DMS 273 (cell line): ENCODE measurements around the gene GPRIN2.
"Not testable (repeated sequence)": the region's sequence is repeated elsewhere in the genome, so short reads cannot be mapped to it uniquely, and the experiment has no call there.

Experiments
- DNase-seq: peaks from one replicate; lab custom pipeline; 2025; ENCODE audit not compliant: unreplicated experiment; lab: John Stamatoyannopoulos, UW

Gene GPRIN2

DNA sequence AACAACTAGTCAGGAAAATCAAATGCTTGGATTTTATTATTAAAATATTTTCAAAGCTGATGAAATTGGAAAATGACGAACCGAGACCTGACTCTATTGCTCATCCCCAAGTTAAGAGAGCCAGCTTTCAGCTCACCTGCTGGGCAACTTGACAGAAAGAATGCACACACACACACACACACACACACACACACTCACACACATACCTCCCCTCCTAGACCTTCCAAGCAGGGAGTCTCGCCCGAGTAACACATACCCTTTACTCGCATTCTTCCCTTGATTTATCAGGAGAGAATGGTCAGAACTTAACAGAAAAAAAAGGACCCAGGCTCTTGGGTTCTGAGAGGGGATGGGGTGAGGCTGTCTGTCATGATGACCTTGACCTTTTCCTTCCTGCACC is 19.1 kb downstream of the GPRIN2 start:
- DNase-seq, result no peak

DNA sequence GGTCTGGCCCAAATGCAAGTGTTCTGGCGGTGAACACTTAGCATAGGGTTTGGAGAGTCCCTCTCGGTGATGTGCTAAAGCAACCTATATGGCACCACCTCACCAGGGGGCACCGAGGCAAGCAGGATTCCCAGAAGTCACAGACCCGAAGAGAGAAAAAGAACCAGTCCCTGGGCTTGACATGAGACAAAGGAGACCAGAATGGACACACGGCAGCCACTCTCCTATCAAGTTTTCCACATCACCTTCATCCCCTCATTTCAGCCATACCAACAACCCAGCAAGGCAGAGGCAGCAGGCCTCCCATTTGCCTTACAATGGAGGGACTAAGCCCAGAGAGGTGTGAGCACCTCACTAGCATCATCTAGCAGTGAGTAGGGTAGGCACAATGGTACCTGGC is 19.7 kb downstream of the GPRIN2 start:
- no peak for DNase-seq

DNA sequence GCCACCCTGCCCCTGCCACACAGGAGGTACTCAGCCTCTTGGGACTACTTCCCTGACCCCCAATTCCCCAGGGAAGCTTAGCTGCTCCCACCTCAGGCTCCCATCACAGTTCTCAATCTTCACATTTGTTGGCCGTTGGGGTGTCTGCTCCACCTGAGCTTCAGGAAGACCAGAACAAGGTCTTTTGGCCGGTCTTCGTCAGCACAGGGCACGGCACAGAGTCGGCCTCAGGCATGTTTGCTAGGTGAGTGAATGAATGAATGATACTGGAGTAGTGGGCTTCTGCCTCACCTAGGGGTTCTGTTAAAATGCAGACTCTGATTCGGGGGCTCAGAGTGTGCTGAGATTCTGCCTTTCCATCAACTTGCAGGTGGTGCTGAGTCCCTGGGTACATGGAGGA is 20.3 kb downstream of the GPRIN2 start:
- DNase-seq, result no peak

DNA sequence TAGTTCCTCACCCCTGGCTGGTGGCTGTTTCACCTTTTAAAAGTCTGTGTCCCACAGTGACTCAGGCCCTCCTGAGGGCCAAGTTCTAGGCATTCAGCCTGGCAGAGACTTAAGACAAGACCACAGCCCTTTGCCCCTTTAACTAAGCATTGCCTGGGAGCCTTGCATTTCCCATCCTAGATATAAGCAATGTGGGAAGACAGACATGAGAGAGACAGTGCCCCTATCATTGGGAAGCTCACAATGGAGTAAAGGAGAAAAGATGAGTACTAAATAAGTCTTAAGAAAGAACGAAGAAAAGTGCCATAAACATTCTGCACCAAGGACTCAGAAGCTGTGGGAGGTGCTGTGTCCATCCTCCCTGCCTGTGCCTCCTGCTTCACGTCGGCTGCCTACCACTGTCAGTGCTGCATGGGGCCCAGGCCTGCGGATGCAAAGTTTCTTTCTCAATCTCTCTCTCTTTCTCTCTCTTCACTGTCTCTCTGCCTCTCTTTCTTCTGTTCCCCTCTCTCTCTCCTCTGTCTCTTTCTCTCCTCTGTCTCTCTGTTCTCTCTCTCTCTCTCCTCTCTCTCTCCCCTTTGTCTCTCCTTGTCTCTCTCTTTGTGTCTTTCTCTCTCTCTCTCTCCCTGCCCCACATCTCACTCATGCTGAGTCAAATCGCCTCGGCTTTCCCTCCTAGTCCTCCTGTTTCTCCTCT is 21.5 kb downstream of the GPRIN2 start:
- DNase-seq, result no peak

DNA sequence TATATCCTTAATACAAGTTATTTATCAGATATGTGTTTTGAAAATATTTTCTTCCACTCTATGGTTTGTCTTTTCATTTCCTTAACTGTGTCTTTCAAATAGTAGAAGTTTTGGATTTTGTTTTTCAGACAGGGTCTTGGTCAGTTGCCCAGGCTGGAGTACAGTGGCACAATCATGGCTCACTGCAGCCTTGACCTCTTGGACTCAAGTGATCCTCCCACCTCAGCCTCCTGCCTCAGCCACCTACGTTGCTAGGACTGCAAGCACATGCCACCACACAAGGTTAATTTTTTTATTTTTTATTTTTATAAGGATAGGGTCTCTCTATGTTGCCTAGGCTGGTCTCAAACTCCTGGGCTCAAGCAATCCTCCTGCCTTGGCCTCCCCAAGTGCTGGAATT is 24.2 kb downstream of the GPRIN2 start:
- DNase-seq, result not testable (repeated sequence)

DNA sequence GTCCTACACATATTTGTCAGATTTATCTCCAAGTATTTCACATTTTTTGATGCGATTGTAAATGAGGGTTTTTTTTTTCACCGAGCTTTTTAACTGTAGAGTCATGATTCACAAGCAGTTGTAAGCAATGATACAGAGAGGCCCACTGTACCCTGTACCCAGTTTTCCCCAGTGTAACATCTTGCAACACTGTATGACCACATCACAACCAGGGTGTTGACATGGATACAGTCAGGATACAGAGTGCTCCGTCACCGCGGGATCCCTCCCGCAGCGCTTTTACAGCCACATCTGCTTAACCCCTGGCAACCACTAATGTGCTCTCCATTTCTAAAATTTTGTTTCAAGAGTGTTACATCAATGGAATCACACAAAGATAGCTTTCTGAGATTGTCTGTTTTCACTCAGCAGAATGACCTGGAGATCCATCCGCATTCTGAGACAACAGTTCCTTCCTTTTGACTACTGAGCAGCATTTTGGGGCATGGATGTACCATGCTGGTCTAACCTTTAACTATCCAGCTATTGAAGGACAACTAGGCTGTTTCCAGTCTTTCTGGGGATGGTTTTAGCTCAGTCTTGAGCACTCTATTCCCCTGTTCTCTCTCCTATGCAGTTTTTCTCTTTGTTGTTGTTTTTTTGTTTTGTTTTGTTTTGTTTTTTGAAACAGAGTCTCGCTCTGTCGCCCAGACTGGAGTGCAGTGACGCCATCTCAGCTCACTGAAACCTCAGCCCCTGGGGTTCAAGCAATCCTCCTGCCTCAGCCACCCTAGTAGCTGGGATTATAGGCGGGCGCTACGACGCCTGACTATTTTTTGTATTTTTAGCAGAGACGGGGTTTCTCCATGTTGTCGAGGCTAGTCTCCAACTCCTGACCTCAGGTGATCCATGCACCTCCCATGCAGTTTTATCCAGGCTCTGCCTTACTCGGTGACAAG is 25.9 kb downstream of the GPRIN2 start:
- DNase-seq, result no peak

DNA sequence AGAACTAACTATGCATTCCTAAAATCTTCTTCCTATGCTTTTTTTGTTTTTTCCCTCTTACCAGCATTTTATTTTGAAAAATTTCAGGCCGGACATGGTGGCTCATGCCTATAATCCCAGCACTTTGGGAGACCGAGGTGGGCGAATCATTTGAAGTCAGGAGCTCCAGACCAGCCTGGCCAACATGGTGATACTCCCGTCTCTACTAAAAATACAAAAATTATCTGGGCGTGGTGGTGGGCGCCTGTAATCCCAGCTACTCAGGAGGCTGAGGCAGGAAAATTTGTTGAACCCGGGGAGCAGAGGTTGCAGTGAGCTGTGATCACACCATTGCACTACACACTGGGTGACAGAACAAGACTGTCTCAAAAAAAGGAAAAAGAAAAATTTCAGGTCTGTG is 26.7 kb downstream of the GPRIN2 start:
- DNase-seq, result not testable (repeated sequence)

DNA sequence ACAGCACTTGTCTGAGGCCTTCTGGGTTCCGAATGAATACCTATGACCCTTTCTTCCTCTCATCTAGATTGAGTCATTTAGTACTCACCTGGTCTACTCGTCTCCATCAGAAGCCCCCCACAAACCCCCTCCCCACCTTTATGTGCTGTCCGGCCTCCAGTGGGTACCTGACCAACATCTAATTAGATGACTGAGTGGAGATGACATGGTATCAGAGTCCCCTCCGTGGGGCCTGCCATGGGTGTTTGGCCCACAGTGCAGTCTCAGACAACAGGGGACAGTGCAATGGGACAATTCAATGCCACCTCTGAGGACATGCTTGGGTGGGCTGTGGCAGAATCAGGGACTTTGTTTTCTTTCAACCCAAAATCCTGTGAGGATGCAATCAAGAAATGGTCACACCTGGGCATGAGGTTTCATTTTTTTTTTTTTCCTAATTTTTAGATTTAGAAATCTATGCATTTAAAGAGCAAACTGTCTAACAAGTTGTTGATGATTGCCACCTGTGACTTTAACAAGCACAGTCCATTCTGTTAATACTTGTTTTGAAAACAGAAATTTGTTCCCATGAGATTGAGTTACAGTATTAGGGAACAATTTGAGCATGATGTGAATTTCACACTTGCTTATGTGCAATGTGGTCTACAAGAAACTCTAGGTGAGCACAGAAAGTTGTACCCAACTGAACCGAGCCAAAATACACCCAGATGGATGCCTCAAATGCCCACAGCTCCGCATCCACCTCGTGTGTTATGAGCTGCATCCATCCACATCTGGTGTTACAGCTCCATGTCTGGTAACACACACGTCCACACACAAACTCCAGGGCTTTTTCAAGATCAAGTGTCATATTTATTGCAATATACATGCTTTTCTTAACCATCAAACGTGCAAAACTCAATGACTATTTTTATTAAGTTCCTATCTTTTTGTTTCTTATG is 27.5 kb downstream of the GPRIN2 start:
- no peak for DNase-seq

DNA sequence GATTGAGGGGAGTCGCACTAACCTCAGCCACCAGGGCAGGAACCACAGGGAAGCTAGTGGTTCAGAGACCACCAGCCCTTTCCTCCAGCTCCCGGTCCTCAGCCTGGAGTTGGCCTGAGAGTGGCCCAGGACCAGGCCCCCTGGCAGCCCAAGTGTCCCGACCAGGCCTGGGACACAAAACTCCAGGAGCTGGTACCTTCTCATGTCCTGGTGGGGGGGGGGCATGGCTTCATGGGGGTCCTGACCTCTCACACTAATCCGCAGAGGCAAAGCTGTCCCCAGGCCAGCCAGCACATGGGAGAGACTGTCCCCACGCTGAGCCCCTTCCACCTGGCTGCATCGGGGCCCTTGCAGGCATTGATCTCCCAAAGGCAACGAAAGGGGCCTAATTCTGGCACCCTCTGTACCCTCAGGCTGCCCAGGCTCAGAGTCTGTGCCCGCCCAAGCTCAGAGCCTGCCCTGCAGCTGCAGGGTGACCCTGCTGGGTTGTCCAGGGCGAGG is 28.2 kb downstream of the GPRIN2 start:
- no peak for DNase-seq

DNA sequence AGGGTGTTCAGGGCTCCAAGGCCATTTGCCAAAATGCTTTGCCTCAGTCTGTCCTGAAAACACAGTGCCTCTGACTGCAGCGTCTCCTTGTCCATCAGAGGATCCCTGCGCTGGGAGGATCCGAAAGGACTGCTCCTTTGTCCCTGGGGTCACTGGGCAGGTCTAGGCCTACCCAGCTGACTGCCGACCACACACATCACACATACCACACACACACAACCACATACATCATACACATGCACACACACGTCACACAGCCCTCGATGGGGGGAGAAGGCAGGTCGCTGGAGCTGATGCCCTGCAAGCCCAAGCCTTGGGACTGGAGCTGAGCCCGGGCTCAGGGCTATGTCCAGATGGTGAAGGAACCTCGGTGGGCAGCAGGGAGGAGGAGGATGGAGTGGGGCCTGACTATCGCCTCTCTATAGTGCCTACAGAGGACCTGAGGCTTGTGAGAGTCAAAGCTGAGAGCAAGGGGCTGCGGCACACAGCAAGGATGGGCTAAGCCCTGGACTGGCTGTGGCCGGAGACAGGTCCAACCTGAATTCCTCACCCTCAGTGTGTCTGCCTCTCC is 29.1 kb downstream of the GPRIN2 start:
- DNase-seq, result no peak

DNA sequence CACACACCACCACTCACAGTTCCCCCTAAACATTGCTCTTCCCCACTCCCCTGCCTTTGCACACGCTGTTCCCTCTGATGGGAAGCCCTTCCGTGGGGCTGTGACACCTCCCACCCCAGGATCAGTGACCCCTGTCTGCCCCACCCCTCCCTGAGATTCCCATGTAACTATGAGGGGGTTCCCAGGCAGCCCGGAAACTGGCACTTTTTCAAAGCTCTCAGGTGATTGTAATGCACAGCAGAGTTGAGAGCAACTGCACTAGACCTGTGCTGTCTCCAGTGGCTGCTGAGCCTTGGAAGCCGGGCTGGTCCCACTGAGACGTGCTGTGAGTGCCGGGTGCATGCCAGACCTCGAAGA is 29.8 kb downstream of the GPRIN2 start:
- DNase-seq, result peak; percentile 24

DNA sequence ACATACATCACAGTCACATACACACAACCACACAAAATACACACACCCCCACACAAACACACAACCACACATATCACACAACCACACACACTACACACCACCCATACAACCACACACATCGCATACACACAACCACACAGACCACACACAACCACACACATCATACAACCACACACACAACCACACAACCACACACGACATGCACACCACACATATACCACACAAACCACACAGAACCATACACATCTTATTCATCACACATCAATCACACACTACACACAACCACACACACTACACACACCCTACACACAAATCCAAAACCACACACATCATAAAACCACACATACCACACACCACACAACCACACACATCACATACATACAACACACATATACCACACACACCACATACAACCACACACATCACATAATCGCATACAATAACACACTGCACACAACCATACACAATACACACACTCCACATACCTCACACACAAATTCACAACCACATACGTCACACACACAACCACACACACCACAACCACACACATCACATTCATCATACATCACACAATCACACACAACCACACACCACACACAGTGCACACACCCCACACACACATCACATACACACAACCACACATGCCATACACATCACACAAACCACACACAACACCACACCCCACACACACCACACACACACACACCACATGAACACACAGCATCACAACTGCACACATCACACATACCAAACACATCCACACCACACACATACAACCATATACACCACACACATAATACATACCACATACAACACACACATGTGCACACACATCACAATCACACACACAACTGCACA is 30.4 kb downstream of the GPRIN2 start:
- DNase-seq, result no peak

DNA sequence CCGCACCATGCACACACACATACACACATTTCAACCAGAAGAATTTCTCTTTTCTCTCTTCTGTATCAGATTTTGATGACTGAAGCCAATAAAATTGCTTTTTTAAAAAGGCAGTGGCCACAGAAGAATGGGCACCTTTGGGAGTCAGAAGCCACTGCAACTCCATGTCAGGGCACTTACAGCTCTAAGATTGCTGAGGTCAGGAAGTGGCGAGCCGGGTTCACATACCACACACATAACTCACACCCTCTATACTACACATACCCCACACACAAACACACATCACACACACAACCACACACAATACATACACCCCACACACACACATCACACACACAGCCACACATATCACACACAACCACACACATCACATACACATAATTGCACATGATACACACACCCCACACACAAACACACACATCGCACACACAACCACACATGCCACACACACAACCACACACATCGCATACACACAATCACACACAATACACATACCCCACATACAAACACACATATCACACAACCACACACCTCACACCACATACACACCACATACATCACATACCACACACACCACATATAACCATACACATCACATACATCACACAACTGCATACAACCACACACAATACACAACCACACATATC is 31.2 kb downstream of the GPRIN2 start:
- DNase-seq, result peak; percentile 53

DNA sequence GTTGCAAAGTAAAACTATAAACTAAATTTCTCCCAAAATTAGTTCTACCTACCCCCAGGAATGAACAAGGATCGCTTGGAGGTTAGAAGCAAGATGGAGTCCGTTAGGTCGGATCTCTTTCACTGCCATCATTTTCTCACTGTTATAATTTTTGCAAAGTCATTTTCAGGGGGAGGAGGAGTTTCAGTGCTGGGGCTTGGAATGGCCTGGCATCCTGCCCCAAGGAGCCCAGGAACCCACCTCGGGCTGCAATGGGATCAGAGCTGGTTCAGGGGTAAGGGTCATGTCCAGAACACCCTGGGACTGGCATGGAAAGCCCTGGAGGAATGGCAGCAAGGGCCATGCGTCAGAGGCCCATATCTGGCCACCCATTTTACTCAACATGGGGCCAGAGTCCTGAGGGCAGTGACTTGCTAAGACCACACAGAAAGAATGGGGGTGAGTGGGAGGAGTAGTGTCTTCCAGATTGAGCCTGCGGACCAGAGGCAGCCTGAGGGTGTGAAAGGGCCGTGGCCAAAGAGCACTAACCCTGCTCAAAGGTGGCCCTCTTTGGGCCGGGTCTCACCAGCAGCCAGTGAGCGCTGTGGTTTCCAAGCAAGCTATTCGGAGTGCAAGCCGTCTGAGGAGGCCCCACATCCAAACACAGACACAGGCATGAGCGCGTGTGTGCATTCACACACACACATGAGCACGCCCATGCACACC is 31.8 kb downstream of the GPRIN2 start:
- peak; percentile 72 for DNase-seq

DNA sequence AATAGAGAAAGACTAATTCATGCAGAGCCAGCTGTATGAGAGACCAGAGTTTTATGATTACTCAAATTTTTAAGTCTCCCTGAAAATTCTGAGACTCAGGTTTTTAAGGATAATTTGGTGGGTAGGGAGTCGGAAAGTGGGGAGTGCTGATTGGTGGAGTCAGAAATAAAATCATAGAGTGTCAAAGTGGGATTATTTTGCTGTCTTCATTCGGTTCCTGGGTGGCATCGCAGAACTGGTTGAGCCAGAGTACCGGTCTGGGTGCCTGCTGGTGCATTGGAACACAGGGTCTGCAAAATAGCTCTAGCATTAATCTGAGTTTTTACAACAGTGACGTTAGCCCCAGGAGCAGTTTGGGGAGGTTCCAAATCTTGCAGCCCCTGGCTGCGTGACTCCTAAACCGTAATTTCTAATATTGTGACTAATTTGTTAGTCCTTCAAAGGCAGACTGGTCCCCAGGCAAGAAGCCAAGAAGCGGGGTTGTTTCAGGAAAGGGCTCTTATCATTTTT is 32.4 kb downstream of the GPRIN2 start:
- peak; percentile 72 for DNase-seq

DNA sequence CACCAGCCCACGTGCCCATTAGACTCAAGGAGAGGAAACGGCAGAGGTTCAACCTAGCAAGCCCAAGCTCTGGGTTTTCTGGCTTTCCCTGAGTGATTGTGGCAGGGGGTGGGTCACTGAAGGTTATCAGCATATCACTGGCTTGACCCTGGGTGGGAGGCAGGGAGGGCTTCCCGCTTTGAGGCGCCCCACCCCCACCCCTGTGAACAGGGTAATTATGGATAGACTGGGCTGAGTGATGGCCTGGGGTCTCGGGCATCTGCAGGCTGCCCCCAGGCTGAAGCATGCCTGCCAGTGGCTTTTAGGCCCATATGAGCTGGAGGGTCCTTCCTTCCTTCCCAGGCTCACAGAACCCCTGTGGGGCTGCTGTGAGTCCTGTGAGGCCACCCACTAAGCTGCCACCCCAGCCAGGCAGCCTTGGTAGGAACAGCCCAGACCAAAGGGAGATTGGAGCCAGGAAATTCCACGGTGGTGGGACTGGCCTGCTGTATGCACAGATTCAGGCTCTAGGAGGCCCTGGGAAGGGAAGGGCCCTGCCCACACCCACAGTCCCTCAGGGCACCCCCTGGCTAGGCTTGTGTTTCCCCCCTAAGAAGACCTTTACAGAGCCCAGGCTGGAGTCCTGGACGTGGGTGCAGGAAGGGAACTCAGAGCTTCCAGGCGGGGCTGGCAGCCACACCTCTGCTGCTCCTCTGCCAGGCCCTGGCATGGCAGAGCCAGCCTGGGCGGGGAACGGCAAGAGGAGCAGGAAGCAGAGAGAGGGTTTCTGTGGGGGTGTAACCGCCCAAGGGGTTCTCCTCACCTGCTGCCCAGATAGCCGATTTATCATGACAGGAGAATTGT is 33.1 kb downstream of the GPRIN2 start:
- peak; percentile 50 for DNase-seq

DNA sequence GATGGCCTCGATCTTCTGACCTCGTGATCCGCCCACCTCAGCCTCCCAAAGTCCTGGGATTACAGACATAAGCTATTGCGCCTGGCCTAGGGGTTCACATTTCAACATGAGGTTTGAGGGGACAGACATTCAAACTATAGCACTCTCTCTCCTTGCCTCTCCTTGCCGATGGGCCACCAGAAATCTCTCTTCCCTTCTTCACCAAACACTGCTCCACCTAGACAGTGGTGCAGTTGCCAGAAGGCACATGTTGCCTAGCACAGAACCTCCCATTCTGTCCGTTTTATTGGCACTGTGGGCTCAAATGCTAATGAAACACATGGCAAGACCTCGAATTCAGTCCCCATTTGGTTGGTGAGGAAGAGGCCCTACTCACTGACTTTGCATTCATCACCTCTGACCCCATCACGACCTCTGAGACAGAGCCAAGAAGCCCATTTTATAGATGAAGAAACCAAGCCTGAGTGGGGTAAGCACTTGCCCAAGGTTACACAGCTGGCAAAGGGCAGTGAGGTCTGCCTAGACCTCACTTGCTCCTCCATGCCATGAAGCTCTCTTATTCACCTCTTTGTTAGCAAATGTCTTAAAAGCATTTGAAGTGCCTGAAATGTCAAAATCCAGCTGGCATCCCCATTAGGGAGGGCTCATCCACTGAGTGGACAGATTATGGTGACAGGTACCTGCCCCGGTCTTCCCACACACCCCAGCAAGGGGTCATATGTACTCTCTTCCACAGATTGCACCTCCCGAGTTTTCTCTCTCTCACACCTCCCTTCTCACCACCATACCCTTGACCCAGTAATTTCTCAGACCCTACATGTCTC is 34.0 kb downstream of the GPRIN2 start:
- no peak for DNase-seq
